WTC11 (cell line): ENCODE data around the gene CDK5RAP2. TPM values are rescaled to one million over a fixed set of nuclear protein-coding genes. Genes with fewer than 3 reads are reported as not detected.

ENCODE experiments used
- ATAC-seq: fragments of 200-7000 bp; cut with Tn5 transposase; 2 replicates; pipeline ENCODE4 v1.10.0; 2021; ENCODE audit warnings: mild to moderate bottlenecking, moderate library complexity
- CTCF ChIA-PET: fragments of 300-600 bp; sonication (Branson Sonifier 250); formaldehyde crosslinking; loops from one replicate; lab custom pipeline; 2021; ENCODE audit warnings: antibody characterized with exemption; lab: Charles Lee
- POLR2A ChIA-PET: fragments of 350-600 bp; sonication (Branson Sonifier 250); formaldehyde crosslinking; loops from one replicate; lab custom pipeline; 2021; ENCODE audit warnings: antibody characterized with exemption; lab: Charles Lee
- DNase-seq: peaks from one replicate; pipeline ENCODE4 v3.0.0; 2021; ENCODE audit warnings: low spot score
- H3K27ac Mint-ChIP-seq: 2 replicates; pipeline ENCODE4 v1.8.0; 2021; ENCODE audit warnings: mixed read lengths
- H3K27me3 Mint-ChIP-seq: 2 replicates; pipeline ENCODE4 v1.8.0; 2021; ENCODE audit warnings: low read depth, mild to moderate bottlenecking, moderate library complexity, mixed read lengths
- H3K36me3 Mint-ChIP-seq: 2 replicates; pipeline ENCODE4 v1.8.0; 2021; ENCODE audit warnings: mixed read lengths
- H3K4me1 Mint-ChIP-seq: 2 replicates; pipeline ENCODE4 v1.8.0; 2022; ENCODE audit warnings: mixed read lengths
- H3K4me3 Mint-ChIP-seq: 2 replicates; pipeline ENCODE4 v1.8.0; 2021; ENCODE audit warnings: mild to moderate bottlenecking, moderate library complexity, mixed read lengths
- H3K9me3 Mint-ChIP-seq: 2 replicates; pipeline ENCODE4 v1.8.0; 2021; ENCODE audit warnings: mixed read lengths
- CREB1 ChIP-seq: sonication (generic); formaldehyde crosslinking; IDR thresholded peaks from 2 replicates; pipeline ENCODE4 v1.8.0; 2023; ENCODE audit warnings: mild to moderate bottlenecking, missing genetic modification reagents
- ETV6 ChIP-seq: sonication (generic); formaldehyde crosslinking; IDR thresholded peaks from 2 replicates; pipeline ENCODE4 v1.8.1; 2022; ENCODE audit warnings: mild to moderate bottlenecking, missing genetic modification reagents
- JUN ChIP-seq: sonication (generic); formaldehyde crosslinking; IDR thresholded peaks from 2 replicates; pipeline ENCODE4 v1.8.0; 2023; ENCODE audit warnings: mild to moderate bottlenecking, missing genetic modification reagents
- KAT7 ChIP-seq: sonication (generic); formaldehyde crosslinking; IDR thresholded peaks from 2 replicates; pipeline ENCODE4 v1.8.1; 2023; ENCODE audit warnings: missing genetic modification reagents, mild to moderate bottlenecking, borderline replicate concordance
- NR1H2 ChIP-seq: sonication (generic); formaldehyde crosslinking; IDR thresholded peaks from 2 replicates; pipeline ENCODE4 v1.9.0; 2021; ENCODE audit warnings: mild to moderate bottlenecking, moderate library complexity, missing genetic modification reagents
- NR2C2 ChIP-seq: sonication (generic); formaldehyde crosslinking; IDR thresholded peaks from 2 replicates; pipeline ENCODE4 v1.8.0; 2022; ENCODE audit warnings: mild to moderate bottlenecking, missing genetic modification reagents
- SMAD3 ChIP-seq: sonication (generic); formaldehyde crosslinking; IDR thresholded peaks from 2 replicates; pipeline ENCODE4 v1.8.0; 2022; ENCODE audit warnings: missing genetic modification reagents, mild to moderate bottlenecking, borderline replicate concordance
- SP1 ChIP-seq: sonication (generic); formaldehyde crosslinking; conservative IDR thresholded peaks from 2 replicates; pipeline ENCODE4 v1.8.1; 2022; ENCODE audit warnings: missing genetic modification reagents
- TP53 ChIP-seq: sonication (generic); formaldehyde crosslinking; IDR thresholded peaks from 2 replicates; pipeline ENCODE4 v1.8.1; 2023; ENCODE audit warnings: mild to moderate bottlenecking, missing genetic modification reagents
- ZNF138 ChIP-seq: sonication (generic); formaldehyde crosslinking; conservative IDR thresholded peaks from 2 replicates; pipeline ENCODE4 v1.8.1; 2022; ENCODE audit warnings: mild to moderate bottlenecking, moderate library complexity, missing genetic modification reagents
- ZNF263 ChIP-seq: sonication (generic); formaldehyde crosslinking; IDR thresholded peaks from 2 replicates; pipeline ENCODE4 v1.8.1; 2022; ENCODE audit warnings: low read depth, mild to moderate bottlenecking, moderate library complexity, missing genetic modification reagents
- ZNF425 ChIP-seq: fragments of 250-450 bp; sonication (Bioruptor Pico); conservative IDR thresholded peaks from 2 replicates; pipeline ENCODE4 v1.9.0; 2021; ENCODE audit warnings: mild to moderate bottlenecking
- ZNF671 ChIP-seq: fragments of 250-450 bp; sonication (Bioruptor Pico); IDR thresholded peaks from 2 replicates; pipeline ENCODE4 v1.8.0; 2021; ENCODE audit warnings: mild to moderate bottlenecking
- ZSCAN18 ChIP-seq: fragments of 250-450 bp; sonication (Bioruptor Pico); IDR thresholded peaks from 2 replicates; pipeline ENCODE4 v2.1.2; 2022; ENCODE audit warnings: mild to moderate bottlenecking, moderate library complexity
- total RNA-seq: library from RNA; stranded (reverse); gene quantifications from 3 replicates; pipeline ENCODE4 v1.2.3, GENCODE V29; 2021
- TF ChIP-seq, protein P1 (sequence below): sonication (generic); formaldehyde crosslinking; IDR thresholded peaks from 2 replicates; pipeline ENCODE4 v1.8.0; 2022; ENCODE audit warnings: mild to moderate bottlenecking, missing genetic modification reagents
- TF ChIP-seq, protein P2 (sequence below): sonication (generic); formaldehyde crosslinking; IDR thresholded peaks from 2 replicates; pipeline ENCODE4 v1.8.0; 2023; ENCODE audit warnings: mild to moderate bottlenecking, missing genetic modification reagents
- TF ChIP-seq, protein P3 (sequence below): sonication (generic); formaldehyde crosslinking; IDR thresholded peaks from 2 replicates; pipeline ENCODE4 v1.8.0; 2022; ENCODE audit warnings: missing genetic modification reagents
- TF ChIP-seq, protein P4 (sequence below): sonication (generic); formaldehyde crosslinking; IDR thresholded peaks from 2 replicates; pipeline ENCODE4 v1.8.1; 2023; ENCODE audit warnings: mild to moderate bottlenecking, moderate library complexity, missing genetic modification reagents
- TF ChIP-seq, protein P5 (sequence below): sonication (generic); formaldehyde crosslinking; IDR thresholded peaks from 2 replicates; pipeline ENCODE4 v1.8.1; 2023; ENCODE audit warnings: mild to moderate bottlenecking, missing genetic modification reagents, borderline replicate concordance

Gene CDK5RAP2
- total RNA-seq, 1 experiment from 2014 or later = 48.3 TPM

GRCh38 chr9:120555839-120556238 lies 24.1 kb downstream of the CDK5RAP2 start:
- Mint-ChIP-seq H3K9me3 (no peaks in the 10 kb centered on the region), H3K27me3 (no peaks in the 10 kb centered on the region), H3K4me1 (no peaks in the 10 kb centered on the region), H3K27ac (no peak overlapping the region), H3K4me3 (no peak overlapping the region), H3K36me3 (peaks cover 25% of the 10 kb centered on the region)
- ATAC-seq (no peak), DNase-seq (no peak)
- TF ChIP-seq JUN (CRISPR knock-in tag) = no peak
- no peak for TF ChIP-seq ZNF671 (CRISPR knock-in tag)
- no peak for TF ChIP-seq ZSCAN18 (CRISPR knock-in tag)
- TF ChIP-seq, protein P1, sequence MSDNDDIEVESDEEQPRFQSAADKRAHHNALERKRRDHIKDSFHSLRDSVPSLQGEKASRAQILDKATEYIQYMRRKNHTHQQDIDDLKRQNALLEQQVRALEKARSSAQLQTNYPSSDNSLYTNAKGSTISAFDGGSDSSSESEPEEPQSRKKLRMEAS (CRISPR knock-in tag) = no peak
- no peak for TF ChIP-seq SMAD3 (CRISPR knock-in tag)
- TF ChIP-seq, protein P2, sequence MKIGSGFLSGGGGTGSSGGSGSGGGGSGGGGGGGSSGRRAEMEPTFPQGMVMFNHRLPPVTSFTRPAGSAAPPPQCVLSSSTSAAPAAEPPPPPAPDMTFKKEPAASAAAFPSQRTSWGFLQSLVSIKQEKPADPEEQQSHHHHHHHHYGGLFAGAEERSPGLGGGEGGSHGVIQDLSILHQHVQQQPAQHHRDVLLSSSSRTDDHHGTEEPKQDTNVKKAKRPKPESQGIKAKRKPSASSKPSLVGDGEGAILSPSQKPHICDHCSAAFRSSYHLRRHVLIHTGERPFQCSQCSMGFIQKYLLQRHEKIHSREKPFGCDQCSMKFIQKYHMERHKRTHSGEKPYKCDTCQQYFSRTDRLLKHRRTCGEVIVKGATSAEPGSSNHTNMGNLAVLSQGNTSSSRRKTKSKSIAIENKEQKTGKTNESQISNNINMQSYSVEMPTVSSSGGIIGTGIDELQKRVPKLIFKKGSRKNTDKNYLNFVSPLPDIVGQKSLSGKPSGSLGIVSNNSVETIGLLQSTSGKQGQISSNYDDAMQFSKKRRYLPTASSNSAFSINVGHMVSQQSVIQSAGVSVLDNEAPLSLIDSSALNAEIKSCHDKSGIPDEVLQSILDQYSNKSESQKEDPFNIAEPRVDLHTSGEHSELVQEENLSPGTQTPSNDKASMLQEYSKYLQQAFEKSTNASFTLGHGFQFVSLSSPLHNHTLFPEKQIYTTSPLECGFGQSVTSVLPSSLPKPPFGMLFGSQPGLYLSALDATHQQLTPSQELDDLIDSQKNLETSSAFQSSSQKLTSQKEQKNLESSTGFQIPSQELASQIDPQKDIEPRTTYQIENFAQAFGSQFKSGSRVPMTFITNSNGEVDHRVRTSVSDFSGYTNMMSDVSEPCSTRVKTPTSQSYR (CRISPR knock-in tag) = no peak
- no peak for TF ChIP-seq KAT7 (CRISPR knock-in tag)
- no peak for TF ChIP-seq NR1H2
- TF ChIP-seq, protein P3, sequence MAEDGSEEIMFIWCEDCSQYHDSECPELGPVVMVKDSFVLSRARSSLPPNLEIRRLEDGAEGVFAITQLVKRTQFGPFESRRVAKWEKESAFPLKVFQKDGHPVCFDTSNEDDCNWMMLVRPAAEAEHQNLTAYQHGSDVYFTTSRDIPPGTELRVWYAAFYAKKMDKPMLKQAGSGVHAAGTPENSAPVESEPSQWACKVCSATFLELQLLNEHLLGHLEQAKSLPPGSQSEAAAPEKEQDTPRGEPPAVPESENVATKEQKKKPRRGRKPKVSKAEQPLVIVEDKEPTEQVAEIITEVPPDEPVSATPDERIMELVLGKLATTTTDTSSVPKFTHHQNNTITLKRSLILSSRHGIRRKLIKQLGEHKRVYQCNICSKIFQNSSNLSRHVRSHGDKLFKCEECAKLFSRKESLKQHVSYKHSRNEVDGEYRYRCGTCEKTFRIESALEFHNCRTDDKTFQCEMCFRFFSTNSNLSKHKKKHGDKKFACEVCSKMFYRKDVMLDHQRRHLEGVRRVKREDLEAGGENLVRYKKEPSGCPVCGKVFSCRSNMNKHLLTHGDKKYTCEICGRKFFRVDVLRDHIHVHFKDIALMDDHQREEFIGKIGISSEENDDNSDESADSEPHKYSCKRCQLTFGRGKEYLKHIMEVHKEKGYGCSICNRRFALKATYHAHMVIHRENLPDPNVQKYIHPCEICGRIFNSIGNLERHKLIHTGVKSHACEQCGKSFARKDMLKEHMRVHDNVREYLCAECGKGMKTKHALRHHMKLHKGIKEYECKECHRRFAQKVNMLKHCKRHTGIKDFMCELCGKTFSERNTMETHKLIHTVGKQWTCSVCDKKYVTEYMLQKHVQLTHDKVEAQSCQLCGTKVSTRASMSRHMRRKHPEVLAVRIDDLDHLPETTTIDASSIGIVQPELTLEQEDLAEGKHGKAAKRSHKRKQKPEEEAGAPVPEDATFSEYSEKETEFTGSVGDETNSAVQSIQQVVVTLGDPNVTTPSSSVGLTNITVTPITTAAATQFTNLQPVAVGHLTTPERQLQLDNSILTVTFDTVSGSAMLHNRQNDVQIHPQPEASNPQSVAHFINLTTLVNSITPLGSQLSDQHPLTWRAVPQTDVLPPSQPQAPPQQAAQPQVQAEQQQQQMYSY (CRISPR knock-in tag) = no peak
- TF ChIP-seq, protein P4, sequence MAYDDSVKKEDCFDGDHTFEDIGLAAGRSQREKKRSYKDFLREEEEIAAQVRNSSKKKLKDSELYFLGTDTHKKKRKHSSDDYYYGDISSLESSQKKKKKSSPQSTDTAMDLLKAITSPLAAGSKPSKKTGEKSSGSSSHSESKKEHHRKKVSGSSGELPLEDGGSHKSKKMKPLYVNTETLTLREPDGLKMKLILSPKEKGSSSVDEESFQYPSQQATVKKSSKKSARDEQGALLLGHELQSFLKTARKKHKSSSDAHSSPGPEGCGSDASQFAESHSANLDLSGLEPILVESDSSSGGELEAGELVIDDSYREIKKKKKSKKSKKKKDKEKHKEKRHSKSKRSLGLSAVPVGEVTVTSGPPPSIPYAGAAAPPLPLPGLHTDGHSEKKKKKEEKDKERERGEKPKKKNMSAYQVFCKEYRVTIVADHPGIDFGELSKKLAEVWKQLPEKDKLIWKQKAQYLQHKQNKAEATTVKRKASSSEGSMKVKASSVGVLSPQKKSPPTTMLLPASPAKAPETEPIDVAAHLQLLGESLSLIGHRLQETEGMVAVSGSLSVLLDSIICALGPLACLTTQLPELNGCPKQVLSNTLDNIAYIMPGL (CRISPR knock-in tag) = no peak
- TF ChIP-seq TP53 = no peak
- no peak for TF ChIP-seq ZNF425
- no peak for TF ChIP-seq ZNF263
- TF ChIP-seq NR2C2 (CRISPR knock-in tag) = no peak
- no peak for TF ChIP-seq ZNF138 (CRISPR knock-in tag)
- no peak for TF ChIP-seq SP1 (CRISPR knock-in tag)
- no peak for TF ChIP-seq CREB1 (CRISPR knock-in tag)
- no peak for TF ChIP-seq ETV6 (CRISPR knock-in tag)
- TF ChIP-seq, protein P5, sequence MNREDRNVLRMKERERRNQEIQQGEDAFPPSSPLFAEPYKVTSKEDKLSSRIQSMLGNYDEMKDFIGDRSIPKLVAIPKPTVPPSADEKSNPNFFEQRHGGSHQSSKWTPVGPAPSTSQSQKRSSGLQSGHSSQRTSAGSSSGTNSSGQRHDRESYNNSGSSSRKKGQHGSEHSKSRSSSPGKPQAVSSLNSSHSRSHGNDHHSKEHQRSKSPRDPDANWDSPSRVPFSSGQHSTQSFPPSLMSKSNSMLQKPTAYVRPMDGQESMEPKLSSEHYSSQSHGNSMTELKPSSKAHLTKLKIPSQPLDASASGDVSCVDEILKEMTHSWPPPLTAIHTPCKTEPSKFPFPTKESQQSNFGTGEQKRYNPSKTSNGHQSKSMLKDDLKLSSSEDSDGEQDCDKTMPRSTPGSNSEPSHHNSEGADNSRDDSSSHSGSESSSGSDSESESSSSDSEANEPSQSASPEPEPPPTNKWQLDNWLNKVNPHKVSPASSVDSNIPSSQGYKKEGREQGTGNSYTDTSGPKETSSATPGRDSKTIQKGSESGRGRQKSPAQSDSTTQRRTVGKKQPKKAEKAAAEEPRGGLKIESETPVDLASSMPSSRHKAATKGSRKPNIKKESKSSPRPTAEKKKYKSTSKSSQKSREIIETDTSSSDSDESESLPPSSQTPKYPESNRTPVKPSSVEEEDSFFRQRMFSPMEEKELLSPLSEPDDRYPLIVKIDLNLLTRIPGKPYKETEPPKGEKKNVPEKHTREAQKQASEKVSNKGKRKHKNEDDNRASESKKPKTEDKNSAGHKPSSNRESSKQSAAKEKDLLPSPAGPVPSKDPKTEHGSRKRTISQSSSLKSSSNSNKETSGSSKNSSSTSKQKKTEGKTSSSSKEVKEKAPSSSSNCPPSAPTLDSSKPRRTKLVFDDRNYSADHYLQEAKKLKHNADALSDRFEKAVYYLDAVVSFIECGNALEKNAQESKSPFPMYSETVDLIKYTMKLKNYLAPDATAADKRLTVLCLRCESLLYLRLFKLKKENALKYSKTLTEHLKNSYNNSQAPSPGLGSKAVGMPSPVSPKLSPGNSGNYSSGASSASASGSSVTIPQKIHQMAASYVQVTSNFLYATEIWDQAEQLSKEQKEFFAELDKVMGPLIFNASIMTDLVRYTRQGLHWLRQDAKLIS = no peak
- ChIA-PET POLR2A (no interaction called here), CTCF (no interaction called here)
